IMR-90 (cell line): ENCODE measurements around the gene DENR. TPM values are rescaled to one million over a fixed set of nuclear protein-coding genes. Genes with fewer than 3 reads are reported as not detected.

ENCODE experiments used
- ATAC-seq: fragments of 200-7000 bp; cut with Tn5 transposase; 2 replicates; pipeline ENCODE4 v1.9.1; 2020; ENCODE audit warnings: low read depth, mild to moderate bottlenecking, moderate library complexity
- BruUV-seq: library from RNA; stranded (reverse); fragments of 400-500 nt; replicated peaks from 2 replicates; lab custom pipeline; 2021; lab: Mats Ljungman, UMichigan
- CTCF ChIA-PET: fragments of 300-600 bp; formaldehyde crosslinking; extraction: SDS; loops from one replicate; lab custom pipeline; 2021; ENCODE audit warnings: antibody characterized with exemption; lab: Yijun Ruan, JAX
- POLR2A ChIA-PET: fragments of 300-600 bp; sonication (Branson Sonifier 250); formaldehyde crosslinking; loops from one replicate; lab custom pipeline; 2022; ENCODE audit warnings: antibody characterized with exemption; ENCODE audit not compliant: unreplicated experiment; lab: Charles Lee
- DNase-seq: peaks from one replicate; pipeline ENCODE4 v3.0.0; 2013
- H2AFZ ChIP-seq: replicated peaks from 2 replicates; pipeline ENCODE3; 2013; ENCODE audit warnings: low read length, mild to moderate bottlenecking; ENCODE audit not compliant: poor library complexity
- H2AK5ac ChIP-seq: 2 replicates; pipeline ENCODE4 v1.6.1; 2013; ENCODE audit warnings: low read depth, low read length, inconsistent platforms
- H2AK9ac ChIP-seq: replicated peaks from 2 replicates; pipeline ENCODE3; 2013; ENCODE audit warnings: mild to moderate bottlenecking, low read depth, low read length, moderate library complexity; ENCODE audit not compliant: poor library complexity
- H2BK120ac ChIP-seq: 2 replicates; pipeline ENCODE4 v1.6.1; 2013; ENCODE audit warnings: low read depth, low read length, inconsistent platforms
- H2BK15ac ChIP-seq: 3 replicates; pipeline ENCODE4 v1.6.1; 2013; ENCODE audit warnings: low read depth, low read length, inconsistent platforms
- H2BK20ac ChIP-seq: 2 replicates; pipeline ENCODE4 v1.6.1; 2013; ENCODE audit warnings: low read depth, mild to moderate bottlenecking, inconsistent platforms, low read length, moderate library complexity
- H2BK5ac ChIP-seq: 2 replicates; pipeline ENCODE4 v1.6.1; 2013; ENCODE audit warnings: mild to moderate bottlenecking, low read depth, low read length, inconsistent platforms; ENCODE audit not compliant: poor library complexity, severe bottlenecking
- H3K14ac ChIP-seq: replicated peaks from 2 replicates; pipeline ENCODE4 v1.6.1; 2013; ENCODE audit warnings: low read depth, low read length, inconsistent platforms
- H3K18ac ChIP-seq: 2 replicates; pipeline ENCODE4 v1.6.1; 2013; ENCODE audit warnings: low read depth, low read length, control low read depth
- H3K23ac ChIP-seq: 2 replicates; pipeline ENCODE4 v1.6.1; 2013; ENCODE audit warnings: low read depth, low read length, inconsistent platforms
- H3K27ac ChIP-seq: 2 replicates; pipeline ENCODE4 v1.5.1; 2013; ENCODE audit warnings: mild to moderate bottlenecking, control low read depth, low read length; ENCODE audit not compliant: insufficient read depth
- H3K27me3 ChIP-seq: 2 replicates; pipeline ENCODE4 v1.6.1; 2013; ENCODE audit warnings: low read length; ENCODE audit not compliant: control insufficient read depth, insufficient read depth
- H3K36me3 ChIP-seq: 2 replicates; pipeline ENCODE4 v1.6.1; 2013; ENCODE audit warnings: low read length, mixed read lengths; ENCODE audit not compliant: control insufficient read depth, insufficient read depth
- H3K4ac ChIP-seq: 2 replicates; pipeline ENCODE4 v1.6.1; 2013; ENCODE audit warnings: low read depth, low read length, inconsistent platforms
- H3K4me1 ChIP-seq: 2 replicates; pipeline ENCODE4 v1.6.1; 2013; ENCODE audit warnings: low read length, mixed read lengths; ENCODE audit not compliant: control insufficient read depth, insufficient read depth
- H3K4me2 ChIP-seq: 2 replicates; pipeline ENCODE4 v1.6.1; 2013; ENCODE audit warnings: low read depth, mild to moderate bottlenecking, control low read depth, low read length, moderate library complexity
- H3K4me3 ChIP-seq: 2 replicates; pipeline ENCODE4 v1.5.1; 2013; ENCODE audit warnings: low read depth, mild to moderate bottlenecking, control low read depth, low read length, moderate library complexity; ENCODE audit not compliant: insufficient read depth
- H3K56ac ChIP-seq: 2 replicates; pipeline ENCODE4 v1.6.1; 2013; ENCODE audit warnings: low read length, inconsistent platforms; ENCODE audit not compliant: insufficient read depth; ENCODE audit errors: extremely low read depth
- H3K79me1 ChIP-seq, 2 experiments: 2 replicates each; pipeline ENCODE4 v1.6.1; 2013; ENCODE audit warnings: low read length in 2 of 2, inconsistent platforms in 1 of 2, low read depth in 1 of 2
- H3K9ac ChIP-seq: 2 replicates; pipeline ENCODE4 v1.6.1; 2013; ENCODE audit warnings: low read depth, low read length, control low read depth
- H3K9me1 ChIP-seq: 2 replicates; pipeline ENCODE4 v1.6.1; 2013; ENCODE audit warnings: low read length, inconsistent platforms; ENCODE audit not compliant: insufficient read depth
- H3K9me3 ChIP-seq: 2 replicates; pipeline ENCODE4 v1.6.1; 2013; ENCODE audit warnings: low read length; ENCODE audit not compliant: control insufficient read depth, insufficient read depth
- H4K20me1 ChIP-seq: 2 replicates; pipeline ENCODE4 v1.6.1; 2013; ENCODE audit warnings: low read length, inconsistent platforms; ENCODE audit not compliant: insufficient read depth
- H4K5ac ChIP-seq: 2 replicates; pipeline ENCODE4 v1.6.1; 2013; ENCODE audit warnings: mild to moderate bottlenecking, low read depth, low read length, control low read depth
- H4K8ac ChIP-seq, 2 experiments: 2 replicates each; pipeline ENCODE4 v1.6.1; 2013; ENCODE audit warnings: low read depth in 2 of 2, low read length in 2 of 2, control low read depth in 1 of 2, inconsistent platforms in 1 of 2
- H4K91ac ChIP-seq: 2 replicates; pipeline ENCODE4 v1.6.1; 2013; ENCODE audit warnings: low read depth, low read length, inconsistent platforms; ENCODE audit not compliant: insufficient read depth
- BHLHE40 ChIP-seq: fragments of 150-350 bp; IDR thresholded peaks from 2 replicates; pipeline ENCODE4 v1.6.1; 2016; ENCODE audit warnings: mild to moderate bottlenecking, low read depth, low read length
- CEBPB ChIP-seq: IDR thresholded peaks from 2 replicates; pipeline ENCODE4 v1.6.1; 2012; ENCODE audit warnings: low read depth, low read length, improper control_type of control experiment
- CHD1 ChIP-seq: IDR thresholded peaks from 2 replicates; pipeline ENCODE4 v1.6.1; 2012; ENCODE audit warnings: low read depth, low read length, improper control_type of control experiment
- CTCF ChIP-seq: conservative IDR thresholded peaks from 2 replicates; pipeline ENCODE4 v1.5.1; 2012; ENCODE audit warnings: mild to moderate bottlenecking, low read depth, low read length, improper control_type of control experiment
- ELK1 ChIP-seq: fragments of 150-350 bp; IDR thresholded peaks from 2 replicates; pipeline ENCODE4 v1.6.1; 2016; ENCODE audit warnings: low read depth, mild to moderate bottlenecking, low read length, moderate library complexity, borderline replicate concordance
- FOS ChIP-seq: fragments of 150-350 bp; IDR thresholded peaks from 2 replicates; pipeline ENCODE4 v1.6.1; 2016; ENCODE audit warnings: low read depth, low read length
- MAFK ChIP-seq: IDR thresholded peaks from 2 replicates; pipeline ENCODE4 v1.6.1; 2012; ENCODE audit warnings: low read depth, low read length, improper control_type of control experiment
- MAZ ChIP-seq: IDR thresholded peaks from 2 replicates; pipeline ENCODE4 v1.6.1; 2012; ENCODE audit warnings: low read depth, mild to moderate bottlenecking, low read length, improper control_type of control experiment, moderate library complexity, borderline replicate concordance
- MXI1 ChIP-seq: IDR thresholded peaks from 2 replicates; pipeline ENCODE4 v1.6.1; 2012; ENCODE audit warnings: low read depth, mild to moderate bottlenecking, low read length, moderate library complexity, borderline replicate concordance
- NFE2L2 ChIP-seq: fragments of 150-350 bp; IDR thresholded peaks from 2 replicates; pipeline ENCODE4 v1.6.1; 2016; ENCODE audit warnings: low read depth, mild to moderate bottlenecking, low read length
- POLR2A ChIP-seq: IDR thresholded peaks from 2 replicates; pipeline ENCODE4 v1.6.1; 2012; ENCODE audit warnings: mild to moderate bottlenecking, low read depth, low read length
- RAD21 ChIP-seq: IDR thresholded peaks from 2 replicates; pipeline ENCODE4 v1.6.1; 2012; ENCODE audit warnings: low read length, improper control_type of control experiment
- RCOR1 ChIP-seq: IDR thresholded peaks from 2 replicates; pipeline ENCODE4 v1.6.1; 2012; ENCODE audit warnings: mild to moderate bottlenecking, low read length, improper control_type of control experiment; ENCODE audit not compliant: insufficient replicate concordance
- RFX5 ChIP-seq: IDR thresholded peaks from 2 replicates; pipeline ENCODE4 v1.8.0; 2012; ENCODE audit warnings: low read depth, mild to moderate bottlenecking, low read length, moderate library complexity
- SMC3 ChIP-seq: fragments of 150-350 bp; IDR thresholded peaks from 2 replicates; pipeline ENCODE4 v1.6.1; 2016; ENCODE audit warnings: low read depth, mild to moderate bottlenecking, antibody characterized with exemption, low read length, moderate library complexity
- USF2 ChIP-seq: fragments of 150-350 bp; IDR thresholded peaks from 2 replicates; pipeline ENCODE4 v1.6.1; 2017; ENCODE audit warnings: mild to moderate bottlenecking, antibody characterized with exemption, low read length, low read depth
- WGBS, 2 experiments: methylation state at CpG; one replicate each; pipeline versions ENCODE4 v1.1.5 to v1.1.7; 2013; ENCODE audit warnings: missing lambda C conversion rate in 2 of 2; ENCODE audit not compliant: insufficient read length in 1 of 2; ENCODE audit errors: extremely low coverage in 2 of 2; 5-methylcytosine and 5-hydroxymethylcytosine counted together
- dilution Hi-C: fragments of 300-500 bp; cut with HindIII; formaldehyde crosslinking; loops from one replicate; pipeline ENCODE4 v1.14.3; 2018; ENCODE audit warnings: low sequenced_read_pairs; ENCODE audit not compliant: unreplicated experiment
- in situ Hi-C: fragments of 300-500 bp; cut with MboI; formaldehyde crosslinking; loops from 3 replicates; pipeline ENCODE4 v1.14.3; 2019; ENCODE audit warnings: low sequenced_read_pairs, inconsistent platforms, mixed read lengths
- intact Hi-C: fragments of 100-400 bp; cut with micrococcal nuclease; formaldehyde crosslinking; loops from 2 replicates; pipeline ENCODE4 v1.10.0; 2022
- polyA plus RNA-seq, 3 experiments: library from polyadenylated mRNA; depleted of rRNA; stranded (reverse); fragments of >200 nt; gene quantifications; 2 replicates each; pipeline ENCODE4 v1.2.3, GENCODE V29; 2012; ENCODE audit warnings: low replicate concordance in 1 of 3
- total RNA-seq: library from RNA; depleted of rRNA; stranded (reverse); fragments of >200 nt; gene quantifications from 2 replicates; pipeline ENCODE4 v1.2.3, GENCODE V29; 2012

The DENR gene
- total and polyA plus RNA-seq, 2 of the 4 experiments (the other 2 are of a cell fraction): 8.2 to 24.5 TPM

GRCh38 chr12:122743895-122744525 is 8.6 kb upstream of the DENR start:
- no peak overlapping the region for H4K8ac ChIP-seq
- no peak for TF ChIP-seq POLR2A
- no peak for TF ChIP-seq SMC3
- TF ChIP-seq FOS: no peak
- TF ChIP-seq NFE2L2: no peak
- TF ChIP-seq USF2: no peak
- TF ChIP-seq RAD21: no peak
- no peak for TF ChIP-seq ELK1
- no peak for TF ChIP-seq CHD1
- no peak for TF ChIP-seq MAFK
- no peak for TF ChIP-seq CEBPB
- no peak for TF ChIP-seq BHLHE40
- no peak for TF ChIP-seq MAZ
- no peak for TF ChIP-seq RFX5
- TF ChIP-seq RCOR1: no peak
- TF ChIP-seq MXI1: no peak
- no peak for TF ChIP-seq CTCF
- H3K56ac ChIP-seq: no peak overlapping the region
- H4K20me1 ChIP-seq: no peaks in the 10 kb centered on the region
- intact Hi-C loops: no loop called here
- no peak overlapping the region for H3K18ac ChIP-seq
- BruUV-seq: no TSS peak
- H3K9me1 ChIP-seq: no peaks in the 10 kb centered on the region
- H3K27me3 ChIP-seq: no peaks in the 10 kb centered on the region
- ATAC-seq (no peak), DNase-seq (no peak)
- H3K4ac ChIP-seq: no peak overlapping the region
- no peak overlapping the region for H3K4me3 ChIP-seq
- no peak overlapping the region for H3K4me2 ChIP-seq
- no peak overlapping the region for H3K14ac ChIP-seq
- dilution Hi-C loops: no loop called here
- no peak overlapping the region for H4K5ac ChIP-seq
- CTCF ChIA-PET: interaction anchor here (0.5 to 1.0 kb wide), 2 partner anchors 103 to 106 kb away, joined by 3 to 6 read pairs; no protein-coding TSS in a partner anchor
- H3K9ac ChIP-seq: no peak overlapping the region
- H2AK9ac ChIP-seq: no peak overlapping the region
- in situ Hi-C loops: no loop called here
- H3K79me1 ChIP-seq: no peaks in the 10 kb centered on the region
- no peak overlapping the region for H2BK15ac ChIP-seq
- H2BK120ac ChIP-seq: no peak overlapping the region
- no peak overlapping the region for H4K91ac ChIP-seq
- peaks cover 2% of the 10 kb centered on the region; the same call in 1 of the 2 replicates for H3K9me3 ChIP-seq
- no peak overlapping the region for H2AK5ac ChIP-seq
- no peak overlapping the region for H2BK20ac ChIP-seq
- WGBS, 2 experiments: no CpG with 5 or more reads among the region's 7 CpGs
- H2BK5ac ChIP-seq: no peak overlapping the region
- no peak overlapping the region for H3K23ac ChIP-seq
- POLR2A ChIA-PET: no interaction called here
- H3K27ac ChIP-seq: no peak overlapping the region
- H2AFZ ChIP-seq: no peak overlapping the region
- no peaks in the 10 kb centered on the region for H3K36me3 ChIP-seq
- no peaks in the 10 kb centered on the region for H3K4me1 ChIP-seq
